Neural crest cell (in vitro differentiated cells): ENCODE results near the gene ETV6. TPM values are rescaled to one million over a fixed set of nuclear protein-coding genes. Genes with fewer than 3 reads are reported as not detected.
A peak's percentile ranks its signal among the peaks of the same experiment; 100 is the strongest.

Experiments used
- DNase-seq: peaks from one replicate; pipeline ENCODE4 v3.0.0; 2021; ENCODE audit warnings: low read depth, mixed read lengths, low spot score
- H3K27ac Mint-ChIP-seq: one replicate; pipeline ENCODE4 v1.8.0; 2021; ENCODE audit warnings: mild to moderate bottlenecking, mixed read lengths; ENCODE audit not compliant: unreplicated experiment
- H3K27me3 Mint-ChIP-seq: 2 replicates; pipeline ENCODE4 v1.8.0; 2021; ENCODE audit warnings: low read depth, mild to moderate bottlenecking, mixed read lengths
- H3K36me3 Mint-ChIP-seq: 2 replicates; pipeline ENCODE4 v1.8.0; 2021; ENCODE audit warnings: low read depth, mild to moderate bottlenecking, mixed read lengths
- H3K4me1 Mint-ChIP-seq: 2 replicates; pipeline ENCODE4 v1.8.0; 2021; ENCODE audit warnings: mixed read lengths
- H3K4me3 Mint-ChIP-seq: one replicate; pipeline ENCODE4 v1.8.0; 2021; ENCODE audit warnings: mild to moderate bottlenecking, mixed read lengths
- H3K9me3 Mint-ChIP-seq: 2 replicates; pipeline ENCODE4 v1.8.0; 2021; ENCODE audit warnings: mixed read lengths
- CTCF ChIP-seq: fragments of 200-600 bp; sonication (generic); conservative IDR thresholded peaks from 2 replicates; pipeline ENCODE4 v1.5.0; 2021; ENCODE audit warnings: antibody characterized with exemption, mild to moderate bottlenecking
- total RNA-seq: library from RNA; stranded (reverse); gene quantifications from 2 replicates; pipeline ENCODE4 v1.2.1, GENCODE V29; 2021

Gene ETV6
- total RNA-seq, 1 donor from 2014 or later = 18.7 TPM

- no peak overlapping the region for H3K27ac Mint-ChIP-seq
- no peaks in the 10 kb centered on the region for H3K9me3 Mint-ChIP-seq
- H3K4me1 Mint-ChIP-seq = no peaks in the 10 kb centered on the region
- TF ChIP-seq CTCF = no peak
- H3K27me3 Mint-ChIP-seq = no peaks in the 10 kb centered on the region
- H3K4me3 Mint-ChIP-seq = no peak overlapping the region
- DNase-seq = no peak
- peaks cover 11% of the 10 kb centered on the region for H3K36me3 Mint-ChIP-seq
These were observed 244.5 kb downstream of the ETV6 start for GRCh38 chr12:11893998-11894397.

GRCh38 chr12:11894890-11895289 lies 245.4 kb downstream of the ETV6 start:
- Mint-ChIP-seq H3K9me3 (no peaks in the 10 kb centered on the region), H3K36me3 (peaks cover 2% of the 10 kb centered on the region), H3K27ac (peak overlapping the region; percentile 50), H3K4me1 (no peaks in the 10 kb centered on the region), H3K27me3 (no peaks in the 10 kb centered on the region), H3K4me3 (no peak overlapping the region)
- DNase-seq = no peak
- TF ChIP-seq CTCF = no peak

- no peaks in the 10 kb centered on the region for H3K4me1 Mint-ChIP-seq
These were observed 246.1 kb downstream of the ETV6 start for GRCh38 chr12:11895421-11896078.

GRCh38 chr12:11896417-11896929 lies 247.0 kb downstream of the ETV6 start:
- peaks cover 2% of the 10 kb centered on the region for H3K36me3 Mint-ChIP-seq
- no peaks in the 10 kb centered on the region for H3K4me1 Mint-ChIP-seq
- no peaks in the 10 kb centered on the region for H3K9me3 Mint-ChIP-seq
- H3K27me3 Mint-ChIP-seq = no peaks in the 10 kb centered on the region
- DNase-seq = no peak
- H3K4me3 Mint-ChIP-seq = no peak overlapping the region
- no peak overlapping the region for H3K27ac Mint-ChIP-seq
- no peak for TF ChIP-seq CTCF

More at GRCh38 chr12:11895421-11896078, 246.1 kb downstream of the ETV6 start:
- Mint-ChIP-seq H3K9me3 (no peaks in the 10 kb centered on the region), H3K27me3 (no peaks in the 10 kb centered on the region), H3K27ac (no peak overlapping the region), H3K4me3 (no peak overlapping the region), H3K36me3 (peaks cover 2% of the 10 kb centered on the region)
- DNase-seq = no peak
- no peak for TF ChIP-seq CTCF

GRCh38 chr12:11897923-11898322 lies 248.4 kb downstream of the ETV6 start:
- no peaks in the 10 kb centered on the region for H3K36me3 Mint-ChIP-seq
- H3K27me3 Mint-ChIP-seq = no peaks in the 10 kb centered on the region
- no peak for DNase-seq
- TF ChIP-seq CTCF = no peak
- H3K4me3 Mint-ChIP-seq = no peak overlapping the region
- H3K4me1 Mint-ChIP-seq = no peaks in the 10 kb centered on the region
- no peaks in the 10 kb centered on the region for H3K9me3 Mint-ChIP-seq
- H3K27ac Mint-ChIP-seq = no peak overlapping the region
